GM13977 (cell line): Measurements from ENCODE around the gene EPB41L2.

Experiments
- DNase-seq: peaks from one replicate; pipeline ENCODE4 v3.0.0; 2012; ENCODE audit warnings: low spot score
- in situ Hi-C: fragments of 300-500 bp; cut with MboI; formaldehyde crosslinking; loops from one replicate; pipeline ENCODE4 v1.12.0; 2022; ENCODE audit warnings: low sequenced_read_pairs, low pct_unique_long_range_greater_than_20kb, mixed read lengths, inconsistent platforms; ENCODE audit not compliant: unreplicated experiment
- TF ChIP-seq, protein P1 (sequence below): IDR thresholded peaks from 2 replicates; pipeline ENCODE4 v1.5.1; 2012; ENCODE audit warnings: mild to moderate bottlenecking, control low read depth; ENCODE audit not compliant: insufficient read depth; ENCODE audit errors: extremely low read depth, missing control alignments

EPB41L2 gene

GRCh38 chr6:130833569-130833968 lies 229.5 kb downstream of the EPB41L2 start:
- TF ChIP-seq, protein P1, sequence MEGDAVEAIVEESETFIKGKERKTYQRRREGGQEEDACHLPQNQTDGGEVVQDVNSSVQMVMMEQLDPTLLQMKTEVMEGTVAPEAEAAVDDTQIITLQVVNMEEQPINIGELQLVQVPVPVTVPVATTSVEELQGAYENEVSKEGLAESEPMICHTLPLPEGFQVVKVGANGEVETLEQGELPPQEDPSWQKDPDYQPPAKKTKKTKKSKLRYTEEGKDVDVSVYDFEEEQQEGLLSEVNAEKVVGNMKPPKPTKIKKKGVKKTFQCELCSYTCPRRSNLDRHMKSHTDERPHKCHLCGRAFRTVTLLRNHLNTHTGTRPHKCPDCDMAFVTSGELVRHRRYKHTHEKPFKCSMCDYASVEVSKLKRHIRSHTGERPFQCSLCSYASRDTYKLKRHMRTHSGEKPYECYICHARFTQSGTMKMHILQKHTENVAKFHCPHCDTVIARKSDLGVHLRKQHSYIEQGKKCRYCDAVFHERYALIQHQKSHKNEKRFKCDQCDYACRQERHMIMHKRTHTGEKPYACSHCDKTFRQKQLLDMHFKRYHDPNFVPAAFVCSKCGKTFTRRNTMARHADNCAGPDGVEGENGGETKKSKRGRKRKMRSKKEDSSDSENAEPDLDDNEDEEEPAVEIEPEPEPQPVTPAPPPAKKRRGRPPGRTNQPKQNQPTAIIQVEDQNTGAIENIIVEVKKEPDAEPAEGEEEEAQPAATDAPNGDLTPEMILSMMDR: no peak
- in situ Hi-C loops: loop anchor here (25.0 kb wide), 1 partner anchor 521 kb away; no protein-coding TSS in a partner anchor
- DNase-seq: no peak

DNA sequence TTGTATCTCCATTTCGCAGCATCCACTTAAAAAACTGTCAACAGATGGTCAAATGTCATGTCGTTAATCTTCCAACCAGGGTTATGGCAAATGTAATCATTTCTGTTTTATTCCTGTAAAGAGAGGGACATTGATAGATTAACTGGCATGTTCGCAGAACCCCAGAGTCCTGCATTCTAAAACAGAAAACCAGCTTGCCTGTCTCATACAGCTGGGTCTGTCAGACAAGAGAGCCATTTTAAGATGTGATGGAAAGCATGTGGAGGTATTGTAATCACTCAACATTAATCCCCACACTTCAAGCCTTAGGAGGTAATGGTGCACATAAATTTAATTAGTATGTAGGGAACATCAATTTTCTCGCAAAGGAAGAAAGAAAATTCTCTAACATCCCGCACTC lies 231.4 kb downstream of the EPB41L2 start:
- in situ Hi-C loops: loop anchor here (25.0 kb wide), 1 partner anchor 519 kb away; no protein-coding TSS in a partner anchor
- TF ChIP-seq, protein P1: no peak
- DNase-seq: no peak

- TF ChIP-seq, protein P1: no peak
- DNase-seq: no peak
- in situ Hi-C loops: loop anchor here (25.0 kb wide), 1 partner anchor 517 kb away; no protein-coding TSS in a partner anchor
Observed at GRCh38 chr6:130829333-130829910, 233.6 kb downstream of the EPB41L2 start.

GRCh38 chr6:130827247-130828149 lies 235.5 kb downstream of the EPB41L2 start, which contains the start of gene SMLR1:
SMLR1 (plus strand) TSS chr6:130827406; CDS start chr6:130827414, 8 bp downstream.
- DNase-seq: no peak
- in situ Hi-C loops: loop anchor here (25.0 kb wide), 1 partner anchor 515 kb away; no protein-coding TSS in a partner anchor
- TF ChIP-seq, protein P1: no peak

DNA sequence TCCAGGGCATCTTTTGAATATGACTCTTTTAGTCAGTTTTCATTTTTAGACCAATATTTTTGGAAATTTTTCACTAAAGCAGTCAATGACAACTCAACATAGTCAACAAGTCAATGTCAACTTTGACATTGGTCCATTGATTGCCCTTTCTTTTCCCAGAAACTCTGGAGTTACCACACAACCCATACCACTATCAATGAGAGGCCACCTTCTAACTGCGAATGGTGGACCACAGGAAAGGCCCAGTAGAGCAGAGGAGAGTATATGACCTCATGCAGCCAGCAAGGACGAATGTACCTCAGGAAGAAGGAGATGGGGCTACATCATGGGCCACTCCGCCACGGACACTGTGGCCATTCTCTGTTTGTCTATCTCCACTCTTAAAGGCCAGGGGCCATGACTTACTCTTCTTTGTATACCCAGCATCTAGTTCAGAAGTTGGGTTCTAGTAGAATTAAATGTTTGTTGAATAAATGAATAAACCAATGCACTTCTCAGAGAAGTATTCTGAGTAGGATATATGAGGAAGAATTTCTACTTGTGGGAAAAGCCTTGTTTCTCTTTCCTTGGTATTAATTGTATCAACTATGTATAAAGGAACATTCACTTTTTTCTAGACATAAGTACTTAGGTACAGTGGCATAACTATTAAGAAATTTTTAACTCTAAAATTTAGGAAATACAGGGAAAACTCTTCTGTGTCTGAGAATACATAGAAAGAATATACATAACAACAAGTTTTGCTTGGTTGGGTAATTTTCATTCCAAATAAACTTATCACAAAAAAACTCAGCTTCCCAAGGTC lies 236.4 kb downstream of the EPB41L2 start:
- TF ChIP-seq, protein P1: no peak
- no peak for DNase-seq
- in situ Hi-C loops: loop anchor here (25.0 kb wide), 1 partner anchor 514 kb away; no protein-coding TSS in a partner anchor
